GM12891 (cell line): ENCODE data around the gene BMS1.

Experiments
- POLR2A ChIP-seq: IDR thresholded peaks from 2 replicates; pipeline ENCODE4 v1.6.1; 2011; ENCODE audit warnings: low read depth, low read length, control low read depth
- POLR2AphosphoS5 ChIP-seq: IDR thresholded peaks from 2 replicates; pipeline ENCODE4 v1.6.1; 2011; ENCODE audit warnings: low read depth, low read length, control low read depth
- POU2F2 ChIP-seq: IDR thresholded peaks from 2 replicates; pipeline ENCODE4 v1.6.1; 2011; ENCODE audit warnings: low read depth, mild to moderate bottlenecking, control low read depth, low read length, moderate library complexity
- SPI1 ChIP-seq: IDR thresholded peaks from 2 replicates; pipeline ENCODE4 v1.6.1; 2011; ENCODE audit warnings: low read depth, low read length, control low read depth
- TAF1 ChIP-seq: IDR thresholded peaks from 2 replicates; pipeline ENCODE4 v1.6.1; 2011; ENCODE audit warnings: low read depth, low read length, control low read depth

GRCh38 chr10:42802876-42803275, 20.3 kb downstream of the BMS1 start:
- no peak for TF ChIP-seq POU2F2
- no peak for TF ChIP-seq POLR2A
- TF ChIP-seq POLR2AphosphoS5, result no peak
- no peak for TF ChIP-seq TAF1
- TF ChIP-seq SPI1, result no peak
